H1 (cell line): ENCODE results near the gene SCRN1. TPM values are rescaled to one million over a fixed set of nuclear protein-coding genes. Genes with fewer than 3 reads are reported as not detected.

ENCODE experiments used
- CTCF ChIA-PET: fragments of 300-600 bp; sonication (Branson Sonifier 250); formaldehyde crosslinking; loops from one replicate; lab custom pipeline; 2021; ENCODE audit not compliant: partially characterized antibody; lab: Charles Lee
- POLR2A ChIA-PET: fragments of 300-600 bp; sonication (Branson Sonifier 250); formaldehyde crosslinking; loops from one replicate; lab custom pipeline; 2021; ENCODE audit warnings: inconsistent platforms; ENCODE audit not compliant: partially characterized antibody; lab: Charles Lee
- DNase-seq, 2 experiments: peaks; one replicate each; pipeline versions ENCODE4 v3.0.0 to v3.0.0-alpha.2; 2010 to 2022; ENCODE audit warnings: low spot score in 2 of 2, low read depth in 1 of 2, mixed read lengths in 1 of 2
- FAIRE-seq: peaks from 2 replicates; lab custom pipeline; 2011; peaks lifted over from hg19 to GRCh38; lab: Jason Lieb, UNC
- H2AFZ ChIP-seq: 2 replicates; pipeline ENCODE4 v1.8.1; 2012; ENCODE audit warnings: low read length, inconsistent platforms
- H2AK5ac ChIP-seq: 2 replicates; pipeline ENCODE4 v1.6.1; 2013; ENCODE audit warnings: low read depth, low read length
- H2BK120ac ChIP-seq: replicated peaks from 2 replicates; pipeline ENCODE3; 2013; ENCODE audit warnings: low read depth, low read length, inconsistent platforms
- H2BK12ac ChIP-seq: 2 replicates; pipeline ENCODE4 v1.6.1; 2013; ENCODE audit warnings: low read depth, low read length
- H2BK15ac ChIP-seq: 2 replicates; pipeline ENCODE4 v1.6.1; 2013; ENCODE audit warnings: low read length
- H2BK20ac ChIP-seq: 2 replicates; pipeline ENCODE4 v1.6.1; 2013; ENCODE audit warnings: low read length
- H2BK5ac ChIP-seq: 2 replicates; pipeline ENCODE4 v1.6.1; 2013; ENCODE audit warnings: low read depth, low read length
- H3K14ac ChIP-seq: 2 replicates; pipeline ENCODE4 v1.6.1; 2013; ENCODE audit warnings: inconsistent platforms; ENCODE audit not compliant: insufficient read length
- H3K18ac ChIP-seq: 2 replicates; pipeline ENCODE4 v1.6.1; 2013; ENCODE audit warnings: low read length; ENCODE audit errors: extremely low read depth
- H3K23ac ChIP-seq: 2 replicates; pipeline ENCODE4 v1.6.1; 2013; ENCODE audit warnings: inconsistent platforms; ENCODE audit not compliant: insufficient read length
- H3K23me2 ChIP-seq: 2 replicates; pipeline ENCODE4 v1.6.1; 2013; ENCODE audit warnings: low read depth, low read length
- H3K27ac ChIP-seq: 2 replicates; pipeline ENCODE4 v1.6.1; 2011; ENCODE audit warnings: low read depth, low read length, inconsistent platforms
- H3K27me3 ChIP-seq, 4 experiments: replicated peaks in 1 of 4; 1 replicate in 1 of 4; 2 replicates in 3 of 4; pipeline versions ENCODE4 v1.6.1 to v1.8.1; 2011 to 2013; ENCODE audit warnings: low read length in 3 of 4, mild to moderate bottlenecking in 3 of 4, inconsistent platforms in 2 of 4, mixed read lengths in 2 of 4, moderate library complexity in 1 of 4; ENCODE audit not compliant: control insufficient read depth in 3 of 4, insufficient read depth in 3 of 4; ENCODE audit errors: extremely low read depth in 1 of 4
- H3K36me3 ChIP-seq, 4 experiments: 2 replicates each; pipeline versions ENCODE4 v1.6.1 to v1.8.1; 2011 to 2013; ENCODE audit warnings: mild to moderate bottlenecking in 4 of 4, low read length in 3 of 4, moderate library complexity in 2 of 4, control low read depth in 1 of 4, inconsistent platforms in 1 of 4; ENCODE audit not compliant: insufficient read depth in 4 of 4, control insufficient read depth in 2 of 4
- H3K4ac ChIP-seq: replicated peaks from 2 replicates; pipeline ENCODE3; 2013; ENCODE audit warnings: low read length, low read depth, mixed read lengths, inconsistent platforms; ENCODE audit not compliant: insufficient read length
- H3K4me1 ChIP-seq, 4 experiments: replicated peaks in 1 of 4; 1 replicate in 1 of 4; 2 replicates in 3 of 4; pipeline versions ENCODE4 v1.6.1 to v1.8.1; 2011 to 2013; ENCODE audit warnings: low read length in 3 of 4, inconsistent platforms in 2 of 4, mixed read lengths in 1 of 4; ENCODE audit not compliant: insufficient read depth in 4 of 4, control insufficient read depth in 3 of 4
- H3K4me2 ChIP-seq, 2 experiments: 2 replicates each; pipeline versions ENCODE4 v1.6.1 to v1.8.1; 2011 to 2013; ENCODE audit warnings: low read depth in 2 of 2, low read length in 2 of 2, control low read depth in 1 of 2, inconsistent platforms in 1 of 2, mild to moderate bottlenecking in 1 of 2; ENCODE audit not compliant: insufficient read depth in 1 of 2
- H3K4me3 ChIP-seq, 4 experiments: fragments of 200-600, 300-600 bp in 1 of 4; sonication (generic), shearing (Covaris generic), sonication (Bioruptor Twin) in 1 of 4; 2 replicates each; pipeline versions ENCODE4 v1.5.1 to v1.8.1; 2011 to 2016; ENCODE audit warnings: low read length in 4 of 4, low read depth in 3 of 4, control low read depth in 2 of 4, inconsistent platforms in 2 of 4, mild to moderate bottlenecking in 2 of 4, mixed read lengths in 1 of 4, moderate library complexity in 1 of 4; ENCODE audit not compliant: insufficient read depth in 2 of 4; ENCODE audit errors: extremely low read depth in 1 of 4
- H3K56ac ChIP-seq: replicated peaks from 2 replicates; pipeline ENCODE3; 2013; ENCODE audit warnings: low read depth, mild to moderate bottlenecking, mixed read lengths, low read length, inconsistent platforms; ENCODE audit not compliant: insufficient read length
- H3K79me1 ChIP-seq: 2 replicates; pipeline ENCODE4 v1.6.1; 2013; ENCODE audit warnings: low read depth, low read length, control low read depth
- H3K79me2 ChIP-seq, 2 experiments: 2 replicates each; pipeline versions ENCODE4 v1.6.1 to v1.8.1; 2012 to 2013; ENCODE audit warnings: low read length in 2 of 2, mild to moderate bottlenecking in 2 of 2, inconsistent platforms in 1 of 2; ENCODE audit not compliant: insufficient read depth in 2 of 2, control insufficient read depth in 1 of 2
- H3K9ac ChIP-seq, 4 experiments: replicated peaks in 1 of 4; 1 replicate in 1 of 4; 2 replicates in 3 of 4; pipeline versions ENCODE4 v1.6.1 to v1.8.1; 2011 to 2013; ENCODE audit warnings: low read depth in 3 of 4, low read length in 3 of 4, control low read depth in 2 of 4, mild to moderate bottlenecking in 2 of 4, moderate library complexity in 2 of 4, inconsistent platforms in 1 of 4; ENCODE audit errors: extremely low read depth in 1 of 4
- H3K9me3 ChIP-seq, 2 experiments: 2 replicates each; pipeline versions ENCODE4 v1.6.1 to v1.8.1; 2012 to 2013; ENCODE audit warnings: mild to moderate bottlenecking in 2 of 2, moderate library complexity in 2 of 2, control low read depth in 1 of 2, inconsistent platforms in 1 of 2, low read depth in 1 of 2, low read length in 1 of 2, mixed read lengths in 1 of 2; ENCODE audit not compliant: insufficient read depth in 2 of 2
- H4K20me1 ChIP-seq, 2 experiments: replicated peaks in 1 of 2; 2 replicates each; pipeline versions ENCODE3 to v1.8.1; 2011 to 2013; ENCODE audit warnings: inconsistent platforms in 2 of 2, low read length in 2 of 2, mild to moderate bottlenecking in 1 of 2; ENCODE audit not compliant: insufficient read depth in 2 of 2, control insufficient read depth in 1 of 2
- H4K5ac ChIP-seq: 2 replicates; pipeline ENCODE4 v1.6.1; 2013; ENCODE audit warnings: low read length, low read depth, mixed read lengths, inconsistent platforms; ENCODE audit not compliant: insufficient read length
- H4K8ac ChIP-seq: 2 replicates; pipeline ENCODE4 v1.8.0; 2013; ENCODE audit warnings: mild to moderate bottlenecking, moderate library complexity, low read length, inconsistent platforms; ENCODE audit not compliant: insufficient read depth; ENCODE audit errors: extremely low read depth
- H4K91ac ChIP-seq: replicated peaks from 2 replicates; pipeline ENCODE3; 2013; ENCODE audit warnings: low read length, mixed read lengths, inconsistent platforms; ENCODE audit not compliant: insufficient read length
- EZH2 ChIP-seq: fragments of 200-600 bp; sonication (generic); IDR thresholded peaks from 2 replicates; pipeline ENCODE4 v1.7.1; 2012; ENCODE audit warnings: low read depth, mild to moderate bottlenecking, moderate library complexity, low read length, inconsistent platforms; ENCODE audit not compliant: severe bottlenecking
- GABPA ChIP-seq: IDR thresholded peaks from 2 replicates; pipeline ENCODE4 v1.6.1; 2011; ENCODE audit warnings: mild to moderate bottlenecking, low read length, moderate library complexity, borderline replicate concordance; ENCODE audit not compliant: insufficient read depth
- JUND ChIP-seq: IDR thresholded peaks from 2 replicates; pipeline ENCODE4 v1.6.1; 2011; ENCODE audit warnings: mild to moderate bottlenecking, improper control_type of control experiment, low read length
- KDM4A ChIP-seq: IDR thresholded peaks from one replicate; pipeline ENCODE4 v1.7.1; 2012; ENCODE audit warnings: low read depth, mild to moderate bottlenecking, moderate library complexity, low read length, inconsistent platforms; ENCODE audit not compliant: severe bottlenecking
- KDM5A ChIP-seq: fragments of 200-600 bp; IDR thresholded peaks from 2 replicates; pipeline ENCODE4 v1.7.1; 2012; ENCODE audit warnings: mild to moderate bottlenecking, low read length, inconsistent platforms, mixed read lengths
- NANOG ChIP-seq: IDR thresholded peaks from 2 replicates; pipeline ENCODE4 v1.6.1; 2011; ENCODE audit warnings: low read length, low read depth, mild to moderate bottlenecking, inconsistent platforms; ENCODE audit not compliant: insufficient read depth, poor library complexity, severe bottlenecking
- NRF1 ChIP-seq: IDR thresholded peaks from 2 replicates; pipeline ENCODE4 v1.6.1; 2011; ENCODE audit warnings: mild to moderate bottlenecking, low read depth, low read length, improper control_type of control experiment
- RBBP5 ChIP-seq: IDR thresholded peaks from 2 replicates; pipeline ENCODE4 v1.7.1; 2012; ENCODE audit warnings: low read depth, mild to moderate bottlenecking, inconsistent platforms, low read length, moderate library complexity, borderline replicate concordance
- RNF2 ChIP-seq: fragments of 200-900, 300-1000 bp; sonication (generic); IDR thresholded peaks from 2 replicates; pipeline ENCODE4 v1.7.1; 2016; ENCODE audit warnings: borderline replicate concordance, low read depth, mild to moderate bottlenecking, antibody characterized with exemption, low read length; ENCODE audit not compliant: poor library complexity, severe bottlenecking; ENCODE audit errors: missing control alignments
- SAP30 ChIP-seq: fragments of 300-600 bp; sonication (generic); IDR thresholded peaks from 2 replicates; pipeline ENCODE4 v1.7.1; 2012; ENCODE audit warnings: low read length, moderate library complexity, mild to moderate bottlenecking, inconsistent platforms; ENCODE audit not compliant: insufficient read depth, insufficient replicate concordance
- SIRT6 ChIP-seq: IDR thresholded peaks from one replicate; pipeline ENCODE4 v1.7.1; 2012; ENCODE audit warnings: low read length, inconsistent platforms
- SUZ12 ChIP-seq: fragments of 200-600 bp; sonication (generic); IDR thresholded peaks from 2 replicates; pipeline ENCODE4 v1.6.1; 2012; ENCODE audit warnings: mild to moderate bottlenecking, inconsistent platforms, low read length, moderate library complexity, mixed read lengths
- TBP ChIP-seq: IDR thresholded peaks from 2 replicates; pipeline ENCODE4 v1.6.1; 2011; ENCODE audit warnings: low read depth, low read length, improper control_type of control experiment
- TCF12 ChIP-seq: IDR thresholded peaks from 2 replicates; pipeline ENCODE4 v1.6.1; 2011; ENCODE audit warnings: low read depth, mild to moderate bottlenecking, low read length
- WGBS, 2 experiments: shearing (Covaris generic) in 1 of 2; methylation state at CpG; one replicate each; pipeline versions ENCODE4 v1.1.6 to v1.1.7; 2013 to 2015; ENCODE audit warnings: low lambda C conversion rate in 2 of 2, mixed read lengths in 2 of 2, inconsistent platforms in 1 of 2, low coverage in 1 of 2, missing lambda C conversion rate in 1 of 2; ENCODE audit not compliant: insufficient replicate concordance in 2 of 2, insufficient coverage in 1 of 2, insufficient read length in 1 of 2; ENCODE audit errors: extremely low coverage in 1 of 2, missing lambda C conversion rate in 1 of 2; 5-methylcytosine and 5-hydroxymethylcytosine counted together
- polyA plus RNA-seq, 7 experiments: library from polyadenylated mRNA; depleted of rRNA in 3 of 7; stranded (reverse) in 5 of 7; unstranded in 2 of 7; fragments of >200 nt in 5 of 7; fragments of 200-250 nt in 2 of 7; gene quantifications; 1 replicate in 5 of 7; 2 replicates in 1 of 7; 4 replicates in 1 of 7; pipeline versions ENCODE4 v1.2.1 to v1.2.3, GENCODE V29; 2011 to 2013; ENCODE audit warnings: missing spikeins in 2 of 7, mixed read lengths in 2 of 7
- total RNA-seq: library from RNA; stranded (reverse); fragmentation: NEBNext Ultra II Directional; extraction: Animal tissue kit (Norgen Biotek cat#: 25700); gene quantifications from 2 replicates; pipeline ENCODE4 v1.2.1, GENCODE V29; 2021

SCRN1 gene
- total and polyA plus RNA-seq, 2 of the 8 experiments (the other 6 are each of a cell fraction or from before 2014, with no cell fraction given): 36.0 to 75.8 TPM

DNA sequence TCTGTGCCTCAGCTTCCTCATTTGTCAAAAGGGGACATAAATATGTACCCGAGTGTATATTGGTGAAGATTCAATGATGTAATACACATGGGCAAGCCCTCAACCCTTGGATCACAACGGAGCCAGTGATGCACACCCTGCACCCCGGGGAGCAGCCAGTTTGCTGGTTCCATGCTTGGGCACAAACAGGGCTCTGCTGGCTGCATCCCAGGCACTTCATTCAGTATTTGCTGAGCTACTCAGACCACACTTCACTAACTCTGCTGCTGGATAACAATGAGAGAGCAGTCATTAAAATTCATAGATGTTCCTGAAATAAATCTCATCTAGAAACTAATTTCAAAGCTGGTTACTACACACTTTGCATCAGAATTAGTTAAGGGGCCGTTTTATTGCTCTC, 72.0 kb downstream of the SCRN1 start:
- H4K5ac ChIP-seq: no peak overlapping the region
- CTCF ChIA-PET: interaction anchor here (1.1 to 1.9 kb wide), 3 partner anchors 145 to 169 kb away, joined by 3 to 6 read pairs (median 5); no protein-coding TSS in a partner anchor
- H3K36me3 ChIP-seq: peaks cover 3 to 8% (median 6%) of the 10 kb centered on the region in 4 experiments; a peak in 5 of 8 replicates
- POLR2A ChIA-PET: interaction anchor here (1.1 kb wide), 1 partner anchor 40 kb away, joined by 3 read pairs; no protein-coding TSS in a partner anchor
- H2AFZ ChIP-seq: no peak overlapping the region
- no peak overlapping the region for H2AK5ac ChIP-seq
- no peak overlapping the region for H3K4me2 ChIP-seq
- no peaks in the 10 kb centered on the region for H3K9me3 ChIP-seq
- FAIRE-seq (no peak), DNase-seq (no peak)
- H3K79me1 ChIP-seq: no peaks in the 10 kb centered on the region
- no peaks in the 10 kb centered on the region for H3K4me1 ChIP-seq
- no peak overlapping the region for H3K23ac ChIP-seq
- no peak overlapping the region for H3K14ac ChIP-seq
- 78% methylated on average over 4 of the region's 4 CpGs; no CpG with 5 or more reads in 1 of the 2 experiments for WGBS, 2 experiments
- no peak overlapping the region for H2BK120ac ChIP-seq
- no peak overlapping the region for H2BK12ac ChIP-seq
- H3K18ac ChIP-seq: no peak overlapping the region
- H2BK20ac ChIP-seq: no peak overlapping the region
- no peak overlapping the region for H3K27ac ChIP-seq
- no peak overlapping the region for H3K9ac ChIP-seq
- no peak overlapping the region for H2BK15ac ChIP-seq
- peaks cover 0 to 2% of the 10 kb centered on the region in 2 experiments for H4K20me1 ChIP-seq
- no peaks in the 10 kb centered on the region for H3K79me2 ChIP-seq
- H2BK5ac ChIP-seq: no peak overlapping the region
- H4K8ac ChIP-seq: no peak overlapping the region
- H3K4me3 ChIP-seq: no peak overlapping the region
- H3K4ac ChIP-seq: no peak overlapping the region
- H3K56ac ChIP-seq: no peak overlapping the region
- H3K23me2 ChIP-seq: no peaks in the 10 kb centered on the region
- no peaks in the 10 kb centered on the region for H3K27me3 ChIP-seq
- H4K91ac ChIP-seq: no peak overlapping the region
- no peak for TF ChIP-seq SAP30
- TF ChIP-seq KDM4A: no peak
- no peak for TF ChIP-seq TBP
- TF ChIP-seq NRF1: no peak
- no peak for TF ChIP-seq KDM5A
- TF ChIP-seq SIRT6: no peak
- TF ChIP-seq JUND: no peak
- no peak for TF ChIP-seq SUZ12
- TF ChIP-seq TCF12: no peak
- no peak for TF ChIP-seq NANOG
- TF ChIP-seq EZH2: no peak
- TF ChIP-seq RBBP5: no peak
- TF ChIP-seq GABPA: no peak
- TF ChIP-seq RNF2: no peak
